Ovary (tissue), 3 donors: ENCODE results near the gene APAF1.

ENCODE experiments used
- EP300 ChIP-seq: sonication (generic); formaldehyde crosslinking; IDR thresholded peaks from one replicate; pipeline ENCODE4 v1.6.1; 2017; ENCODE audit warnings: antibody characterized with exemption
- POLR2A ChIP-seq: fragments of 450-650 bp; IDR thresholded peaks from one replicate; pipeline ENCODE4 v1.6.1; 2017; ENCODE audit warnings: antibody characterized with exemption, mild to moderate bottlenecking, moderate library complexity
- TF ChIP-seq, protein P1 (sequence below), 3 donors: fragments of 450-650 bp in 2 of 3; fragments of 200-600 bp in 1 of 3; IDR thresholded peaks; one replicate each; pipeline versions ENCODE4 v1.5.1 to v1.8.0; 2016 to 2022; ENCODE audit warnings: antibody characterized with exemption in 3 of 3, mild to moderate bottlenecking in 1 of 3
- donor health status: DM: no; HTN: no; CAD: no.

DNA sequence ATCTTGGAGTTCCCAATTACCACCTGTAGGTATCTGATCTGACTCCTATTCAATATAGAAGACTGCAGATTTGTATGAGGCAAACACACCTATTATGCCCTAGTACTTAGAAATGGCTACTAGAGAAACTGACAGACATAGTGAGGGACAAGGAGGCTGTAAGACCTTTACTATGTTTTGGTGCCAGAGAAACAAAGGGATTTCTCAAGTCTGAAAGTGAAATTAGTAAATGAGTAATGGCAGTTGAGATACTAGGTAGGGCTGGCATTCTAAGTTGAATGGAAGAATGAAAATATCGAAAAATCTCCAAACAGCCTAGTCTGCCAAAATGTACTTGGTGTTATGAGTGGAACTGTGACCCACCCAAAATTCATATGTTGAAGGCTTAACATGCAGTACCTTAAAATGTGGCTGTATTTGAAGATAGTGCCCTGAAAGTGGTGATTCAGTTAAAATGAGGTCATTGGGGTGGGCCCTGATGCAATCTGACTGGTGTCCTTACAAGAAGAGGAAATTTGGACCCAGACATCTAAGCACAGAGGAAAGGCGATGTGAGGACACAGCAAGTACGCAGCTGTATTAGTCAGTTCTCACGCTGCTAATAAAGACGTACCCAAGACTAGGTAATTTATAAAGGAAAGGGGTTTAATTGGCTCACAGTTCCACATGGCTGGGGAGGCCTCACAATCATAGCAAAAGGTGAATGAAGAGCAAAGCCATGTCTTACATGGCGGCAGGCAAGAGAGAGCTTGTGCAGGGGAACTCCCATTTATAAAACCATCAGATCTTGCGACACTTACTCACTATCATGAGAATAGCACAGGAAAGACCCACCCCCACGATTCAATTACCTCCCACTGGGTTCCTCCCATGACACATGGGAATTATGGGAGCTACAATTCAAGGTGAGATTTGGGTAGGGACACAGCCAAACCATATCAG, 127.0 kb downstream of the APAF1 start:
- TF ChIP-seq, protein P1, sequence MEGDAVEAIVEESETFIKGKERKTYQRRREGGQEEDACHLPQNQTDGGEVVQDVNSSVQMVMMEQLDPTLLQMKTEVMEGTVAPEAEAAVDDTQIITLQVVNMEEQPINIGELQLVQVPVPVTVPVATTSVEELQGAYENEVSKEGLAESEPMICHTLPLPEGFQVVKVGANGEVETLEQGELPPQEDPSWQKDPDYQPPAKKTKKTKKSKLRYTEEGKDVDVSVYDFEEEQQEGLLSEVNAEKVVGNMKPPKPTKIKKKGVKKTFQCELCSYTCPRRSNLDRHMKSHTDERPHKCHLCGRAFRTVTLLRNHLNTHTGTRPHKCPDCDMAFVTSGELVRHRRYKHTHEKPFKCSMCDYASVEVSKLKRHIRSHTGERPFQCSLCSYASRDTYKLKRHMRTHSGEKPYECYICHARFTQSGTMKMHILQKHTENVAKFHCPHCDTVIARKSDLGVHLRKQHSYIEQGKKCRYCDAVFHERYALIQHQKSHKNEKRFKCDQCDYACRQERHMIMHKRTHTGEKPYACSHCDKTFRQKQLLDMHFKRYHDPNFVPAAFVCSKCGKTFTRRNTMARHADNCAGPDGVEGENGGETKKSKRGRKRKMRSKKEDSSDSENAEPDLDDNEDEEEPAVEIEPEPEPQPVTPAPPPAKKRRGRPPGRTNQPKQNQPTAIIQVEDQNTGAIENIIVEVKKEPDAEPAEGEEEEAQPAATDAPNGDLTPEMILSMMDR (IDR thresholded peaks at IDR 0.05) = no peak
- no peak for TF ChIP-seq POLR2A
- no peak for TF ChIP-seq EP300
